Nucleus accumbens (tissue), 56 donors: ENCODE results near the gene CHIA.

Experiments used
- DNase-seq, 56 donors: peaks; one replicate each; lab custom pipeline; 2025; lab: John Stamatoyannopoulos, UW

Gene CHIA

DNA sequence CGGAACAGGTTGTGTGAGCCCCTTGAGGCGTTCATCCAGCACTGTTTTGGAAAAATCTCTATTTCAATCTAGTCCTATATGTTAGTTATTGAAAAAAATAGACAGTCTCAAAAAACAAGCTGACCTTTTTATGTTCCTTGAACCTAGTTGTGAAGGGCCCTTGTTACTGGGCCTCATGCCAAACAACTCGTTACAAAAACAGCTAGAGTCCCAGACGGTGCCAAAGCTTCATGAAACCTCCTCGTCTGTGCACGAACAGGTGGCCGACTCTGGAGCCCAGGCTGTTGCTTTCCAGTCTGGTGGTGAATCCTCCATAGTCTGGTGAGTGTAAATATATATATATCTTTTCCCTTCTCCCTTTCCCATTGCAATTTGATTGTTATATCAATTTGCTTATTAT is at the start of gene CHIA:
Gene CHIA, plus strand, starts transcription at position 222 of the 400 bp plus-strand sequence. CDS start 19,617 bp downstream, outside the sequence.
- DNase-seq, result peak in 2 of 56 donors; percentile 1 to 2

DNA sequence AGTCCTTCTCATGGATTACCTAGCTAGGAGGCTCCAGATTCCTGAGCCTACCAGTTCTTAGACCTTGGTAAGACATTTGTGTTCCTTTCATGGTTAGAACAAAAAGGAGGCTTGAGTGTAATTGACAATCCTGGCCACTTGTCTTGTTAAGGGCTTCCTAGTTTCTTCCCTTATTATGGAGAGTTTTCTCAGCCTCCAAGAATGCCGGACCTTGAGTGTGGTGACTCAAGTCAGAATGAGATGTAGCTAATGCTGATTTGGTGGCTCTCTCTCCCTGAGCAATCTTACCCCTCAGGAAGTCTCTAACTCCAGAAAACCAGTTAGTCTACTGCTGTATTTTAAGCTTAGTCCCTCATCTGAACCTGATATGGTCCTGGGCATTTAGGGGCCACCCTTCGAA is 48.9 kb upstream of the CHIA start:
- DNase-seq, result no peak

DNA sequence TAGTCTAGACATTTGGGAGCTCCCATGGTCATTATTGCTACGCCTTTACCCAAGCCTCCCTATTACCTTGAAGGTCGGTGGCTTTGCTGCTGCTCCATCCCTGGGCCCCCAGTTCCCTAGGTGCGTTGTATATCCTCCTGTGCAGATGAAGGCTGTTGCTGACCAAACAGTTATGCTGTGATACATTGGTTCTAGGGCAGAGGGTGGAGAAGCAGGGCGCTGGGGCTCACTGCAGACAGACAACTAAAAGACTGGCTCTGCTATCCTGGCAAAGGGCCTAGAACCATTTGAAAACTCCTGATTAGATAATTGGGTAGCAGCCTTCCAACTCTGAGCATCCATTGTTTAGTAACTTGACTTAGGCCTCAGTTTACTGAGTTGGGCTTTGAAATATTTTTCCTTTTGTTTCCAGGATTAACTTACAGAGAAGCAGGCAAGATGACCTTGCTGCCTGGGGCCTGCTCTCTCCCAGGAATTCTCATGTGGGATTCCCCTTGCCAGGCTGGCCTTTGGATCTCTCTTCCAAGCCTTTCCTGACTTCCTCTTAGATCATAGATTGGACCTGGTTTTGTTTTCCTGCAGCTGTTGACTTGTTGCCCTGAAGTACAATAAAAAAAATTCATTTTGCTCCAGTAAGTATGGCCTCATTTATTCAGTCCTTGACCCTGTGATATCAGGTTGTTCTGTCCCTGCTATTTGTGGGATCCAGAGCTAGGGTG is 47.7 kb upstream of the CHIA start:
- peak in 1 of 56 donors; percentile 9 for DNase-seq

DNA sequence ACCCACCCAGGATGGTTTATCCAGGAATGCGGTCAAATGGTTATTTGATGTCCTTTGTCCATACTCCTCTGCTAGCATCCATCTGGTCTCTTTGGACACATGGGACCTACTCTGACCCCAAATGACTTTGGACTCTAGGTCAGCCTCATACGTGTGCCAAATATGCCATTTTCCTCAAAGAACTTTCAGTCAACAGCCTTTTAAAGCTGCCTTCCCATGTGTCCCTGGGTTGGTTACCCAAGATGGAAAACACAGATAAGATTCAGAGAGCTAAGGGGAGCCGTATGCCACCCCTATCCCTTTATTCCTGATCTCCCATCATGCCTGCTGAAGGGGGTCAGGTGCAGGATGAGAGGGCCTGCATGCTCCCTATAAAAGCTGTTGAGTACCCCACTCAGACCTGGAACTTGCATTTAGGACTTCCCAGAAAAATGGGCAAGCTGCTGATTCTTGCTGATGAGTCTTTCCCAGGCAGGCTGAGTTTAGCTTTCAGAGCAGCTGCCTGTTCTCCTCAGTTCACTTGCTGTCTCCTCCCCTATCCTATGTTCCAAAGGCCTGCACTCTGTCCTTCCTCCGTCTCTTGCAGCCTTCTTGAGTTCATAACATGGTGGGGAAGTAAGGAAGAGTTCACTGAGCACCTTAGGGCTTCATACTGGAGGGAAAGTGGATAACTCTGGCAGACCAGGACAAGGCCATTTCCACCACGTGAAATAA is 43.4 kb upstream of the CHIA start:
- no peak for DNase-seq

DNA sequence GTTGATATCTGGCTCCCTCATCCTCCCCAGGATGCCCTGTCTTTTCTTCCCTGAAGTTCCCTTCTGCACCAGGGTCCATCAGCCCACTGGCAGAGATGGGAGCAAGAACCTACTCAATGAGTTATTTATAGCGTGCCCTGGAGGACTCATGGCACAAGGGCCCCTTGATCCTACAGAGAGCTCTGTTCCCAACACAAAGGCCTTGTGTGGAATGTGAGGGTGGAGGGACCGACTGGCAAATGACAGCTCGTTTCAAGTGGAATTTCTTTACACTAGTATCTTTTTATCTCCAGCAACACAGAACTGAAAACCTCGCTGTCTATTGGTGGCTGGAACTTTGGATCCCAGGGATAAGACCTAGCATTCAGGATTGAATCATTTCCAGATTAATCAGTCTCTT is 40.7 kb upstream of the CHIA start:
- peak in 35 of 56 donors; percentile 8 to 72 (median 47) for DNase-seq

DNA sequence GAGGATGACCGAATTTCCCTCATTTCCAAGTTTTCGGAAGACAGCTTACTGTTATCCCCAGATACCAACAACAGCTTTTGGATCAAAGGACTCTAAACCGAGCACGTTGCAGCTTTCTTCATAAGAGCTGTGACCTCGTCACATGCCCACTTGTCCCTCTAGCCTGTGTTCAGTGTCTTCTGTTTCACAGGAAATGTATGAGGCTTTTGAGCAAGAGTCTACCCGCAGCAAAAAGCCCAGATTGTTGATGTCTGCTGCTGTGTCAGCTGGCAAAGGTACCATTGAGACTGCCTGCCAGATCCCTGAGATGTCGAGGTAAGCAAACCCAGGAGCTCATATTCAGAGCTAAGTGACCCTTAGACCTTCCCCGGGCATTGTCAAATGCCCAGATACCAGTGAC is 39.1 kb upstream of the CHIA start:
- no peak for DNase-seq

DNA sequence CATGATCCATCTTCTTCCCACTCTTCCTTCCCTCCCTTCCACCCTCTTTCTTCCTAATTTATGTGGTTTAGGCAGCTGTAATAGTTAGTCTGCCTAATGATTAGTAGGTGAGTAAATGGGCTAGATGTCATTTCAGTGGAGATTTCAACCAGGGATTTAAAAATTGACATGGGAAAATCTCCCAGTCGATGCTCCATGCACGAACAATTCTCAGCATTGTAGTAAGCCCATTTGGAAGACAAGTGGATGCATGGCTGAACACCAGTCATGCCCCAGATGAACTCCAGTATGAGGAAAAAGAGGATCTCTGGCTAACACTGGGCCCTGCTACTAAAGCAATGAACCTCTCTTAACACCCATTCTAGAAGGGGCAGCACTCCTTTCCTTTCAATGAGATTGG is 37.9 kb upstream of the CHIA start:
- no peak for DNase-seq

DNA sequence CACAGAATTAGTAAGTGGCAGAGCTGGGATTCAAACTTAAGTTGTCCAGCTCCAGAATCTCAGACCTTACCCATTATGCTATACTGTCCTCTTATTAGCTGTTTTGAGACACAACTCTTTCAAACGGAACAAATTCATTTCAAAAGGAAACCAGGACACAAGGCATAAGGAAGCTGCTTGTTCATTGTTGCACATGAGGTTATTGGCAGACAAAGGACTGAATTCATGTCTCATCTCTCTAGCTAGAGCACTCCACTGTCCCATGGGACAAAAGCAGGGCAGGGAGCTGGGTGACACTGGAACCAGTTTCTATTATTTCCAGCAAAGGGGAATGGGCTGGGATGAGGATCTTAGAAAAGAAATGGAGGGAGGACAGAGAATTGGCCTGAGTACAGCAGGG is 36.8 kb upstream of the CHIA start:
- peak in 19 of 56 donors; percentile 7 to 57 (median 35) for DNase-seq

GRCh38 chr1:111256988-111257658 is 33.5 kb upstream of the CHIA start:
- DNase-seq, result no peak

DNA sequence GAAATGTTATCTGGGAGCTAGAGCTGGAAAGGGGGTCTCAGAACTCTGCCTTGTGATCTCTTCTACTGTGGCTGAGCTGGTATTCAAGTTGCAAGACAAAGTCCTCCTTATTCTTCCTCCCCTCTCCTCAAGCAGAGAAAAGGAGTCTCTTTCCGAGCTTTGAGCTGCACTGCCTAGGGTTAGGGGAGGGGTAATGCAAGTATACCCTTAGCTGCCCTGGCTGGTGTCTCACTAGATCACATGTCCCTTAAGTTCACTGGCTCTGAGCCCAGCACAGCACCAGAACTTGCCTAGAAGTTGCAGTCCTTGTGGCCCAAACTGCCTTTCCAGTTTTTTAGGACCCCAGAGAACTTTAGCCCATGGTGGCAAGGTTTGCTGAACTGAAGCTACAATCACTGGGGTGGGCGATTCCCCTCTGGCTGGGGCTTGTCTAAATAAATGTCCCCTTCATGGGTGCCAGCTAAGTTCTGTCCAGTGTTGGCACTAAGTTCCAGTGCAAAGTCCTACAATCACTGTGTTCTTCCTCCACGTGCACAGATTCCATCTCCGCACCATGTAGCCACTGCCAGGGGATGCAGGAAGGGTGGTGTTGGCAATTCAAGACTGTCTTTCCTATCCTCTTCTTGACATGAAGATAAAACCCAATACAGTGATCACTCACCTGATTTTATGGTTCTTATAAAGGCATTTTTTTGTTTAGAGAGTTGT is 22.7 kb upstream of the CHIA start:
- DNase-seq, result no peak

DNA sequence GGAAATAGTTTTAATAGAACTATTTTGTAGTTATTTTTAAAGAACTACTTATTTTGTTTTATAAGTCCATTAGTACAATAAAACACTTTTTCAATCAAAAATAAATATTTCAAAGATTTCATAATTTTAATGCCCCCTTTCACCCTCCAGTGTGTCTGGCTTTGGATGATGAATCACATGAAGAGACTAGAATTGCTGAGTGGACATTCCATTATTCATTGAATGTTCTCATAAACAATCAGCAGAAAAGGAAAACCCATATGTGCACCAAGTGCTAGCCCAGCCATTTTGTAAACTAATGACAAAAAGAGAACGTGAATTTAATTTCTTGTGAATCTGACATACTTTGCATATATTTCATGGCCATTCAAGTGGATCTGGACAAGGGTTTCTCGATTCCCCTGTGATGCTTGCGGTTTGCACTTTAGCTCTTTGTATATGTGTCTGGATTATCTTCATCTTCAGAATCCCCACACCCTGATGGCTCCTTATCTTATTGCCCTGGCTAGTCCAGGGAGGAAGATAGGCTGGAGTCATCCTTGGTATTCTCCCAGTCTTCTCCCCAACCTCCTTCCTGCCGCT is 20.7 kb upstream of the CHIA start:
- no peak for DNase-seq

DNA sequence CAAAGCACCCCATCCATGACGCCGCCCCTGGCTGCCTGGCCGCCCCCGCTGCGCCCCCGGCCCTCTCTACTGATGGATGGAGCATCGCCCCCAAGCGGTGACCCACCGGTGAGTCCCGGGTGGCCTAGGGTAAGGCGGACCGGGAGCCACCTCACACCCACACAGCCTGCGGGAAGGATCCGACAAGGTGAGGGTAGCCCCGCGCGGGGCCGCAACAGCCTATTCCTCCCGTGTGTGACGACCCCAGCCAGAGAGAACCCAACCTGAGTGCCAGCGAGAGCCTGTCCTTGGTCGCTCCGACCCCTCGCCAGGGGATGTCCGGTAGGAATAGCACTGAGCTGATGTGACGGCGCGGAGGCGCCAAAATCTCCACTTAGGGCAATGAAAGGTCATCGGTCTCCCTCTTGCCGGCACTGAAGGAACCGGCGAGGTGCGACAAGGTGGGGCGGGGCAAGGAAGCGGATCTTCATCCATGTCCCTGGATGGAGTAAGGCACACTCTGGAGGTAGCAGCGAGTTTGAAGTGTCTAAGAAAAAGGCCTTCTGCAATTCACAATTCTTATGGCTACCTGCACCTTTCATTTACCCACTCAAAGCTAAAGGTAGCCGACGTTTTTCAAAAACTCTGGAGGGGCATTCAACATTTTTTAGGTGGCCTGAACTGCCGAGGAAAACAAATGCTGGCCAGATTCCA is 19.7 kb upstream of the CHIA start:
- no peak for DNase-seq

GRCh38 chr1:111271464-111271801 is 19.2 kb upstream of the CHIA start:
- DNase-seq, result peak in 2 of 56 donors; percentile 13 to 14

DNA sequence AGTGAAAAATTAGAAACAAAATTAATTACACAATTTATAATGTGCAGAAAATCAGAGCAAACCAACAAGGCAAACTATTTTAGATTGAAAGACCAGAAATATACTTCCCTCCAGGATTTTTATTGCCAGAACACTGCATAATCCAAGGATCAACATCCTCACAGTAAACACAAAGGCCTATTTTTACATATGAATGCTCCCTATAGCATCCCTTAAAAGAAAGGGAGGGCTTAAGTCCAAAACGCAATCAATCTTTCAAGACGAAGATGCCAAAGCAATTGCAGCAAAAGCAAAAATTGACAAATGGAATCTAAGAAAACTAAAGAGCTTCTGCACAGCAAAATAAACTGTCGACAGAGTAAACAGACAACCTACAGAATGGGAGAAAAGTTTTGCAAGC is 18.6 kb upstream of the CHIA start:
- DNase-seq, result no peak

- no peak for DNase-seq
Observed at GRCh38 chr1:111274653-111275052, 16.0 kb upstream of the CHIA start.

GRCh38 chr1:111275079-111275478 is 15.6 kb upstream of the CHIA start:
- DNase-seq, result peak in 24 of 56 donors; percentile 20 to 90 (median 44)

- no peak for DNase-seq
Observed at GRCh38 chr1:111275780-111276433, 14.7 kb upstream of the CHIA start.

- DNase-seq, result no peak
Observed at GRCh38 chr1:111279144-111279543, 11.5 kb upstream of the CHIA start.

- DNase-seq, result no peak
Observed at GRCh38 chr1:111280267-111280666, 10.4 kb upstream of the CHIA start.
